ENCODE results near the gene HSPA4.

The HSPA4 gene

GRCh38 chr5:133054697-133055471 is 3.1 kb downstream of the HSPA4 start:
- Histone ChIP-seq H3K9me2 (replicated peaks; ENCODE audit: low read depth, low read length) (no peaks in the 10 kb centered on the region), H3K4me1 (ENCODE audit: insufficient read depth, low read length, poor library complexity, severe bottlenecking) (peaks cover 11% of the 10 kb centered on the region), H3K79me2 (ENCODE audit: insufficient read depth, low read length) (peaks cover 84% of the 10 kb centered on the region), H3F3A (ENCODE audit: low read depth) (peaks cover 9% of the 10 kb centered on the region; the same call in 1 of the 2 replicates), H3K4me3 (ENCODE audit: low read length, poor library complexity, severe bottlenecking) (peak overlapping the region; percentile 55), H2AFZ (ENCODE audit: low read length) (no peak overlapping the region), H3K4me2 (ENCODE audit: low read depth, low read length, poor library complexity, severe bottlenecking) (peak overlapping the region; percentile 61), H4K20me1 (ENCODE audit: insufficient read depth, low read length, poor library complexity, severe bottlenecking) (peaks cover 48% of the 10 kb centered on the region), H3K9ac (ENCODE audit: low read depth, low read length, poor library complexity, severe bottlenecking) (no peak overlapping the region), H3K36me3 (ENCODE audit: insufficient read depth, low read length) (no peaks in the 10 kb centered on the region), H3K9me3 (ENCODE audit: insufficient read depth, low read depth, low read length) (no peaks in the 10 kb centered on the region), H3K27me3 (ENCODE audit: insufficient read depth, low read length, poor library complexity, severe bottlenecking) (peaks cover 4% of the 10 kb centered on the region)
- no peak for TF ChIP-seq CTCF (conservative IDR thresholded peaks at IDR 0.05; ENCODE audit: low read length)
- TF ChIP-seq EZH2phosphoT487 (IDR thresholded peaks at IDR 0.05; ENCODE audit: borderline replicate concordance), result no peak

GRCh38 chr5:133056891-133057290 is 5.1 kb downstream of the HSPA4 start:
- Histone ChIP-seq H3K4me1 (ENCODE audit: insufficient read depth, low read length, poor library complexity, severe bottlenecking) (peaks cover 8% of the 10 kb centered on the region), H3K9me3 (ENCODE audit: insufficient read depth, low read depth, low read length) (no peaks in the 10 kb centered on the region), H4K20me1 (ENCODE audit: insufficient read depth, low read length, poor library complexity, severe bottlenecking) (peaks cover 50% of the 10 kb centered on the region), H3K9ac (ENCODE audit: low read depth, low read length, poor library complexity, severe bottlenecking) (no peak overlapping the region), H3K4me2 (ENCODE audit: low read depth, low read length, poor library complexity, severe bottlenecking) (peak overlapping the region; percentile 61), H3K4me3 (ENCODE audit: low read length, poor library complexity, severe bottlenecking) (peak overlapping the region; percentile 17), H3F3A (ENCODE audit: low read depth) (no peaks in the 10 kb centered on the region), H2AFZ (ENCODE audit: low read length) (no peak overlapping the region), H3K9me2 (replicated peaks; ENCODE audit: low read depth, low read length) (no peaks in the 10 kb centered on the region), H3K27me3 (ENCODE audit: insufficient read depth, low read length, poor library complexity, severe bottlenecking) (no peaks in the 10 kb centered on the region), H3K79me2 (ENCODE audit: insufficient read depth, low read length) (peaks cover 91% of the 10 kb centered on the region), H3K36me3 (ENCODE audit: insufficient read depth, low read length) (no peaks in the 10 kb centered on the region)
- TF ChIP-seq EZH2phosphoT487 (IDR thresholded peaks at IDR 0.05; ENCODE audit: borderline replicate concordance) (no peak), CTCF (conservative IDR thresholded peaks at IDR 0.05; ENCODE audit: low read length) (no peak)

GRCh38 chr5:133059621-133060020 is 7.8 kb downstream of the HSPA4 start:
- Histone ChIP-seq H3K79me2 (ENCODE audit: insufficient read depth, low read length) (peaks cover 90% of the 10 kb centered on the region), H3K4me1 (ENCODE audit: insufficient read depth, low read length, poor library complexity, severe bottlenecking) (peaks cover 16% of the 10 kb centered on the region), H4K20me1 (ENCODE audit: insufficient read depth, low read length, poor library complexity, severe bottlenecking) (peaks cover 29% of the 10 kb centered on the region), H3F3A (ENCODE audit: low read depth) (no peaks in the 10 kb centered on the region), H3K27me3 (ENCODE audit: insufficient read depth, low read length, poor library complexity, severe bottlenecking) (no peaks in the 10 kb centered on the region), H3K9me3 (ENCODE audit: insufficient read depth, low read depth, low read length) (no peaks in the 10 kb centered on the region), H3K4me2 (ENCODE audit: low read depth, low read length, poor library complexity, severe bottlenecking) (no peak overlapping the region), H2AFZ (ENCODE audit: low read length) (no peak overlapping the region), H3K4me3 (ENCODE audit: low read length, poor library complexity, severe bottlenecking) (no peak overlapping the region), H3K36me3 (ENCODE audit: insufficient read depth, low read length) (no peaks in the 10 kb centered on the region), H3K9ac (ENCODE audit: low read depth, low read length, poor library complexity, severe bottlenecking) (no peak overlapping the region), H3K9me2 (replicated peaks; ENCODE audit: low read depth, low read length) (no peaks in the 10 kb centered on the region)
- TF ChIP-seq CTCF (conservative IDR thresholded peaks at IDR 0.05; ENCODE audit: low read length), result no peak
- TF ChIP-seq EZH2phosphoT487 (IDR thresholded peaks at IDR 0.05; ENCODE audit: borderline replicate concordance), result no peak
